H9 (cell line): ENCODE data around the gene RSPH9. TPM values are rescaled to one million over a fixed set of nuclear protein-coding genes. Genes with fewer than 3 reads are reported as not detected.

Source experiments
- DNase-seq: peaks from one replicate; pipeline ENCODE4 v3.0.0-alpha.2; 2017
- H2AFZ ChIP-seq: one replicate; pipeline ENCODE4 v1.6.1; 2013; ENCODE audit warnings: mild to moderate bottlenecking, low read length, control low read depth, moderate library complexity
- H2AK5ac ChIP-seq: 2 replicates; pipeline ENCODE4 v1.6.1; 2013; ENCODE audit warnings: low read length, control low read depth, mixed read lengths; ENCODE audit not compliant: insufficient read length
- H2BK120ac ChIP-seq: one replicate; pipeline ENCODE4 v1.6.1; 2013; ENCODE audit warnings: low read depth, mild to moderate bottlenecking, low read length, control low read depth, inconsistent platforms; ENCODE audit not compliant: poor library complexity, severe bottlenecking
- H2BK12ac ChIP-seq: 2 replicates; pipeline ENCODE4 v1.6.1; 2013; ENCODE audit warnings: low read length, control low read depth, mixed read lengths, low read depth; ENCODE audit not compliant: insufficient read length
- H2BK15ac ChIP-seq: 2 replicates; pipeline ENCODE4 v1.6.1; 2013; ENCODE audit warnings: low read depth, low read length, control low read depth
- H2BK20ac ChIP-seq: one replicate; pipeline ENCODE4 v1.6.1; 2013; ENCODE audit warnings: low read depth, mild to moderate bottlenecking, low read length, control low read depth, inconsistent platforms; ENCODE audit not compliant: poor library complexity, severe bottlenecking
- H2BK5ac ChIP-seq: 2 replicates; pipeline ENCODE4 v1.6.1; 2013; ENCODE audit warnings: low read length, control low read depth, mixed read lengths; ENCODE audit not compliant: insufficient read length
- H3K14ac ChIP-seq: 2 replicates; pipeline ENCODE4 v1.6.1; 2013; ENCODE audit warnings: low read length, control low read depth; ENCODE audit not compliant: insufficient read depth
- H3K18ac ChIP-seq: 2 replicates; pipeline ENCODE4 v1.6.1; 2013; ENCODE audit warnings: low read depth, mild to moderate bottlenecking, mixed read lengths, low read length, control low read depth; ENCODE audit not compliant: insufficient read length
- H3K23ac ChIP-seq: 2 replicates; pipeline ENCODE4 v1.6.1; 2013; ENCODE audit warnings: low read length, control low read depth, mixed read lengths, low read depth; ENCODE audit not compliant: insufficient read length
- H3K23me2 ChIP-seq: 2 replicates; pipeline ENCODE4 v1.6.1; 2013; ENCODE audit warnings: low read depth, mild to moderate bottlenecking, mixed read lengths, low read length, control low read depth; ENCODE audit not compliant: insufficient read length, poor library complexity, severe bottlenecking
- H3K27ac ChIP-seq: 2 replicates; pipeline ENCODE4 v1.5.1; 2013; ENCODE audit warnings: low read length, control low read depth, mixed read lengths, low read depth; ENCODE audit not compliant: insufficient read length
- H3K27me3 ChIP-seq: 2 replicates; pipeline ENCODE4 v1.6.1; 2013; ENCODE audit warnings: low read length, control low read depth, inconsistent platforms; ENCODE audit not compliant: insufficient read depth
- H3K4ac ChIP-seq: 2 replicates; pipeline ENCODE4 v1.6.1; 2013; ENCODE audit warnings: low read depth, mild to moderate bottlenecking, control low read depth, inconsistent platforms, low read length, moderate library complexity
- H3K4me1 ChIP-seq: 2 replicates; pipeline ENCODE4 v1.6.1; 2013; ENCODE audit warnings: low read length, control low read depth, inconsistent platforms; ENCODE audit not compliant: insufficient read depth
- H3K4me2 ChIP-seq: 2 replicates; pipeline ENCODE4 v1.6.1; 2013; ENCODE audit warnings: low read length, control low read depth, mixed read lengths; ENCODE audit not compliant: insufficient read length, insufficient read depth
- H3K56ac ChIP-seq: 2 replicates; pipeline ENCODE4 v1.6.1; 2013; ENCODE audit warnings: low read depth, mild to moderate bottlenecking, mixed read lengths, low read length, control low read depth; ENCODE audit not compliant: insufficient read length
- H3K79me1 ChIP-seq: 2 replicates; pipeline ENCODE4 v1.6.1; 2013; ENCODE audit warnings: low read depth, mild to moderate bottlenecking, moderate library complexity, low read length, control low read depth, inconsistent platforms; ENCODE audit not compliant: insufficient read depth, poor library complexity, severe bottlenecking
- H3K79me2 ChIP-seq: 2 replicates; pipeline ENCODE4 v1.6.1; 2013; ENCODE audit warnings: low read length, control low read depth, inconsistent platforms; ENCODE audit not compliant: insufficient read depth
- H3K9ac ChIP-seq: 2 replicates; pipeline ENCODE4 v1.6.1; 2013; ENCODE audit warnings: low read length, control low read depth, mixed read lengths; ENCODE audit not compliant: insufficient read length; ENCODE audit errors: extremely low read depth
- H3K9me3 ChIP-seq: one replicate; pipeline ENCODE4 v1.6.1; 2013; ENCODE audit warnings: low read depth, low read length, inconsistent platforms; ENCODE audit not compliant: control insufficient read depth
- H3T11ph ChIP-seq: one replicate; pipeline ENCODE4 v1.6.1; 2013; ENCODE audit warnings: mild to moderate bottlenecking, low read length, control low read depth, inconsistent platforms
- H4K20me1 ChIP-seq: one replicate; pipeline ENCODE4 v1.6.1; 2013; ENCODE audit not compliant: control insufficient read depth, insufficient read length, insufficient read depth
- H4K5ac ChIP-seq: 2 replicates; pipeline ENCODE4 v1.6.1; 2013; ENCODE audit warnings: low read depth, mild to moderate bottlenecking, mixed read lengths, low read length, control low read depth; ENCODE audit not compliant: insufficient read length
- H4K8ac ChIP-seq: replicated peaks from 2 replicates; pipeline ENCODE4 v1.6.1; 2013; ENCODE audit warnings: low read length, control low read depth, mixed read lengths, low read depth; ENCODE audit not compliant: insufficient read length
- H4K91ac ChIP-seq: 2 replicates; pipeline ENCODE4 v1.6.1; 2013; ENCODE audit warnings: low read depth, mild to moderate bottlenecking, moderate library complexity, mixed read lengths, low read length, control low read depth; ENCODE audit not compliant: insufficient read length
- H3K27ac Mint-ChIP-seq, 3 experiments: 2 replicates in 2 of 3; 3 replicates in 1 of 3; pipeline ENCODE4 v1.8.0; 2020 to 2021; ENCODE audit warnings: mixed read lengths in 3 of 3, mild to moderate bottlenecking in 1 of 3, moderate library complexity in 1 of 3
- H3K27me3 Mint-ChIP-seq: 2 replicates; pipeline ENCODE4 v1.8.0; 2021; ENCODE audit warnings: low read depth, mild to moderate bottlenecking, moderate library complexity, mixed read lengths
- H3K36me3 Mint-ChIP-seq, 3 experiments: 2 replicates in 2 of 3; 3 replicates in 1 of 3; pipeline ENCODE4 v1.8.0; 2020 to 2021; ENCODE audit warnings: low read depth in 3 of 3, mixed read lengths in 3 of 3; ENCODE audit not compliant: insufficient read depth in 1 of 3
- H3K4me1 Mint-ChIP-seq, 2 experiments: 2 replicates each; pipeline ENCODE4 v1.8.0; 2020; ENCODE audit warnings: mixed read lengths in 2 of 2
- H3K4me3 Mint-ChIP-seq, 2 experiments: 2 replicates in 1 of 2; 3 replicates in 1 of 2; pipeline ENCODE4 v1.8.0; 2020 to 2021; ENCODE audit warnings: mild to moderate bottlenecking in 2 of 2, mixed read lengths in 2 of 2, moderate library complexity in 1 of 2
- H3K9me3 Mint-ChIP-seq, 2 experiments: 2 replicates in 1 of 2; 3 replicates in 1 of 2; pipeline ENCODE4 v1.8.0; 2020; ENCODE audit warnings: mild to moderate bottlenecking in 2 of 2, mixed read lengths in 2 of 2, moderate library complexity in 1 of 2
- CTCF ChIP-seq: fragments of 200-600 bp; sonication (generic); conservative IDR thresholded peaks from 3 replicates; pipeline ENCODE4 v1.8.0; 2021; ENCODE audit warnings: antibody characterized with exemption, mild to moderate bottlenecking
- WGBS: extraction: QIAGEN DNeasy Blood & Tissue Kit; methylation state at CpG from one replicate; pipeline ENCODE4 v1.1.7; 2013; ENCODE audit warnings: missing lambda C conversion rate, low lambda C conversion rate, mixed read lengths; ENCODE audit not compliant: insufficient read length; ENCODE audit errors: extremely low coverage; 5-methylcytosine and 5-hydroxymethylcytosine counted together
- total RNA-seq: library from RNA; stranded (reverse); gene quantifications from 2 replicates; pipeline ENCODE4 v1.2.1, GENCODE V29; 2021

Gene RSPH9
- total RNA-seq, 1 experiment from 2014 or later = 0.39 TPM

GRCh38 chr6:43671011-43671800 lies 26.4 kb downstream of the RSPH9 start:
- H3K27ac ChIP-seq = no peak overlapping the region
- no peak overlapping the region for H3K4me3 Mint-ChIP-seq

More at GRCh38 chr6:43671011-43671800, 26.4 kb downstream of the RSPH9 start:
- Histone ChIP-seq H3K4me1 (peaks cover 4% of the 10 kb centered on the region), H2BK120ac (no peak overlapping the region), H2BK15ac (no peak overlapping the region), H3K4me2 (no peak overlapping the region), H3K79me1 (no peaks in the 10 kb centered on the region), H2BK5ac (no peak overlapping the region), H3K9ac (no peak overlapping the region), H2AK5ac (no peak overlapping the region), H2BK20ac (no peak overlapping the region), H4K8ac (no peak overlapping the region), H3K79me2 (no peaks in the 10 kb centered on the region), H3K18ac (no peak overlapping the region), H4K20me1 (no peaks in the 10 kb centered on the region), H3K4ac (no peak overlapping the region), H3K9me3 (no peaks in the 10 kb centered on the region), H2BK12ac (no peak overlapping the region), H2AFZ (no peak overlapping the region), H3K23ac (no peak overlapping the region), H4K5ac (no peak overlapping the region), H3K27me3 (no peaks in the 10 kb centered on the region; the same call in 1 of the 2 replicates), H3K14ac (no peak overlapping the region), H3T11ph (no peak overlapping the region), H3K23me2 (no peaks in the 10 kb centered on the region), H4K91ac (no peak overlapping the region), H3K56ac (no peak overlapping the region)
- no CpG with 5 or more reads among the region's 8 CpGs for WGBS
- peaks cover 32 to 39% of the 10 kb centered on the region in 2 experiments for H3K4me1 Mint-ChIP-seq
- H3K27ac Mint-ChIP-seq = peak overlapping the region in 1 of 3 experiments; percentile 63; a peak in 1 of 7 replicates
- H3K36me3 Mint-ChIP-seq = peaks cover 29 to 59% (median 50%) of the 10 kb centered on the region in 3 experiments
- no peak for DNase-seq
- peaks cover 7% of the 10 kb centered on the region for H3K27me3 Mint-ChIP-seq
- no peak for TF ChIP-seq CTCF
- no peaks in the 10 kb centered on the region; a peak in 2 of 5 replicates for H3K9me3 Mint-ChIP-seq
